ENCODE data around the gene IRX6. TPM values are rescaled to one million over a fixed set of nuclear protein-coding genes. Genes with fewer than 3 reads are reported as not detected.

IRX6 gene
- total RNA-seq, 6 donors from 2014 or later = 2.1 to 10.3 (median 4.3) TPM

DNA sequence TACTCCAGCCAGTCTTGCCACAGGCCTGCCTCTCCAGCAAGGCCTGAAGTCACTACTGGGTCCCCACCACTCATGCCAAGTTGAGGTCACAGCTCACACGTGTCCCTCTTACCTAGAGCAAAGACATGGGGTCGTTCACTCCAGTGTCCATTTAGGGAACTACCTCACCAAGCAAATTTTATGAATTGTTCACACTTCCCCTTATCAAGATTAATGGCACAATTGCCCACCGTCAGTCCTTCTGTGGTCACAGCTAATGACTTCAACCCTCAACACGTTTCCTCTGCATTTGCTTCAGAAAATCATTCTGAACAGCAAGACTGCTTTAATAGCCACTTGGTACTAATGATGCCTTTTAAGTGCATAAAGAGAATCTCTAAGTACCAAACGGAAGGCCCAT, 14.6 kb downstream of the IRX6 start:
- Histone ChIP-seq H3K27me3 (no peaks in the 10 kb centered on the region), H3K4me1 (no peaks in the 10 kb centered on the region), H3K9me3 (no peaks in the 10 kb centered on the region), H3K27ac (no peak overlapping the region), H3K36me3 (no peaks in the 10 kb centered on the region), H3K4me3 (no peak overlapping the region)
- no peak for TF ChIP-seq POLR2AphosphoS5 (IDR thresholded peaks at IDR 0.05)
- TF ChIP-seq, protein P1, sequence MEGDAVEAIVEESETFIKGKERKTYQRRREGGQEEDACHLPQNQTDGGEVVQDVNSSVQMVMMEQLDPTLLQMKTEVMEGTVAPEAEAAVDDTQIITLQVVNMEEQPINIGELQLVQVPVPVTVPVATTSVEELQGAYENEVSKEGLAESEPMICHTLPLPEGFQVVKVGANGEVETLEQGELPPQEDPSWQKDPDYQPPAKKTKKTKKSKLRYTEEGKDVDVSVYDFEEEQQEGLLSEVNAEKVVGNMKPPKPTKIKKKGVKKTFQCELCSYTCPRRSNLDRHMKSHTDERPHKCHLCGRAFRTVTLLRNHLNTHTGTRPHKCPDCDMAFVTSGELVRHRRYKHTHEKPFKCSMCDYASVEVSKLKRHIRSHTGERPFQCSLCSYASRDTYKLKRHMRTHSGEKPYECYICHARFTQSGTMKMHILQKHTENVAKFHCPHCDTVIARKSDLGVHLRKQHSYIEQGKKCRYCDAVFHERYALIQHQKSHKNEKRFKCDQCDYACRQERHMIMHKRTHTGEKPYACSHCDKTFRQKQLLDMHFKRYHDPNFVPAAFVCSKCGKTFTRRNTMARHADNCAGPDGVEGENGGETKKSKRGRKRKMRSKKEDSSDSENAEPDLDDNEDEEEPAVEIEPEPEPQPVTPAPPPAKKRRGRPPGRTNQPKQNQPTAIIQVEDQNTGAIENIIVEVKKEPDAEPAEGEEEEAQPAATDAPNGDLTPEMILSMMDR (IDR thresholded peaks at IDR 0.05) = no peak
- no peak for TF ChIP-seq EP300 (IDR thresholded peaks at IDR 0.05)
- no peak for TF ChIP-seq POLR2A (IDR thresholded peaks at IDR 0.05)
- WGBS, 2 donors = 48 to 60% methylated on average over 5 of the region's 5 CpGs
- DNase-seq (no peak), ATAC-seq (ENCODE audit: low FRiP score in 2 of 2) (no peak)

DNA sequence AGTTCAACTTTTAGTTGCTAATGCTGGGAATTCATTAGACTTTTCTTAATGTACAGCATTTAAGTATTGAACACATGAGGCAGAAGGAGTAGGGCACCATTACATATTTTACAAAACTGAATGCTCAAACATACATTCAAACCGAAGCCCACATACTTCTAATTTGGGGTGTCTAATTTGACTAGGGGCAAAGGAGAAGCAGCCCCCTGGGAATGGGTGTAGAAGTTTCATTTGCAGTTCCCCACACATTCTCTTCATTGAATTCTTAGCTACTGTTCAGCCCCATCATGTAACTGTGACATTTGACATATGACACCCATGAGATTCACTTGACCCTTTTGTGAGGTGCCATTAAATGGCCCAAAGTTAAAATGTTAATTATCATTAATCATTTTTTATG, 16.4 kb downstream of the IRX6 start:
- no peak for TF ChIP-seq POLR2AphosphoS5 (IDR thresholded peaks at IDR 0.05)
- TF ChIP-seq POLR2A (IDR thresholded peaks at IDR 0.05) = no peak
- TF ChIP-seq, protein P1 (IDR thresholded peaks at IDR 0.05) = no peak
- TF ChIP-seq EP300 (IDR thresholded peaks at IDR 0.05) = no peak

DNA sequence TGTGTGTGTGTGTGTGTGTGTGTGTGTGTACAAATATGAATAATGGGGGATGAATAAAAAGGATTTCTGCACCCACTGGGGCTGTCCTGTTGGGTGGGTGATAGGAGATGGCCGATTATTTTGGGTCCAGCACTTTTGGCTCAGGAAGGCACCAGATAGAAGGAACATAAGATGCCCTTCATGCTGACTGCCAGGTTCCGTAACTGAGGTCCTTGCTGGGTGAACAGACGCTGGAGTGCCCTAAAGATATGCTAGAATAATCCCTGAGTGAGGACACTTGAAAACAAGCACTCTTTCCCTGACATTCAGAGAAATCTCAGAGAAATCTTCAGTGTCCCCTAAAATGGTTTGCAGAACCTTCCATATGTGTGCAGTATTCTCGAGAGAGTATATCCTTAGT, 17.7 kb downstream of the IRX6 start:
- H3K4me1 ChIP-seq = no peaks in the 10 kb centered on the region
- TF ChIP-seq EP300 (IDR thresholded peaks at IDR 0.05) (no peak), POLR2A (IDR thresholded peaks at IDR 0.05) (no peak), POLR2AphosphoS5 (IDR thresholded peaks at IDR 0.05) (no peak)
- TF ChIP-seq, protein P1 (IDR thresholded peaks at IDR 0.05) = no peak
- no peaks in the 10 kb centered on the region for H3K27me3 ChIP-seq
- H3K36me3 ChIP-seq = no peaks in the 10 kb centered on the region
- ATAC-seq (ENCODE audit: low FRiP score in 2 of 2) = no peak
- 68 to 79% methylated on average over 4 of the region's 4 CpGs for WGBS, 2 donors
- DNase-seq = no peak
- H3K9me3 ChIP-seq = no peaks in the 10 kb centered on the region
- no peak overlapping the region for H3K4me3 ChIP-seq
- no peak overlapping the region for H3K27ac ChIP-seq

More for the DNA sequence above, 16.4 kb downstream of the IRX6 start:
- 79 to 88% methylated on average over 1 of the region's 1 CpG for WGBS, 2 donors
- Histone ChIP-seq H3K4me3 (no peak overlapping the region), H3K9me3 (no peaks in the 10 kb centered on the region), H3K36me3 (no peaks in the 10 kb centered on the region), H3K4me1 (no peaks in the 10 kb centered on the region), H3K27me3 (no peaks in the 10 kb centered on the region), H3K27ac (no peak overlapping the region)
- DNase-seq = no peak
- no peak for ATAC-seq (ENCODE audit: low FRiP score in 2 of 2)

DNA sequence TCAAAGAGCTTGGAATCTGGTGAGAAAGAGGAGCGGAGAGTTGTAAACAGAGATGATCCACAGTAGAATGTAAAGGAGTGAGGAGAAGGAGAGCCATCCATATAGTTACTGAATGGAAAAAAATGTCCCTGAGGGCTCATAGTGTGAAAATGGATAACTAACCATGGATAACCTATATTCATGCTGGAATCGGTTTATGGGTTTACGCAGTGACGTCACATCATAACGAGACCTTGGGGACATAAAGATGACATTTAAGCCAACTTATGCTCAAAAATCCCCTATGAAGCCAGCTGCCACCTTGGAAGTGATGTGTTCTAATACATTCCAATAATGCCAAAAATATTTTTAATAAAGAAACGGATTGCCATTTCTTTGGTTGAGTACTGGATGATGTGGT, 22.5 kb downstream of the IRX6 start:
- Histone ChIP-seq H3K27ac (no peak overlapping the region), H3K4me3 (no peak overlapping the region), H3K27me3 (no peaks in the 10 kb centered on the region), H3K4me1 (no peaks in the 10 kb centered on the region), H3K36me3 (no peaks in the 10 kb centered on the region), H3K9me3 (no peaks in the 10 kb centered on the region)
- no peak for DNase-seq
- TF ChIP-seq, protein P1 (IDR thresholded peaks at IDR 0.05) = no peak
- no peak for TF ChIP-seq EP300 (IDR thresholded peaks at IDR 0.05)
- TF ChIP-seq POLR2AphosphoS5 (IDR thresholded peaks at IDR 0.05) = no peak
- no peak for TF ChIP-seq POLR2A (IDR thresholded peaks at IDR 0.05)
- WGBS, 2 donors = 92 to 93% methylated on average over 6 of the region's 6 CpGs
- ATAC-seq (ENCODE audit: low FRiP score in 2 of 2) = no peak

DNA sequence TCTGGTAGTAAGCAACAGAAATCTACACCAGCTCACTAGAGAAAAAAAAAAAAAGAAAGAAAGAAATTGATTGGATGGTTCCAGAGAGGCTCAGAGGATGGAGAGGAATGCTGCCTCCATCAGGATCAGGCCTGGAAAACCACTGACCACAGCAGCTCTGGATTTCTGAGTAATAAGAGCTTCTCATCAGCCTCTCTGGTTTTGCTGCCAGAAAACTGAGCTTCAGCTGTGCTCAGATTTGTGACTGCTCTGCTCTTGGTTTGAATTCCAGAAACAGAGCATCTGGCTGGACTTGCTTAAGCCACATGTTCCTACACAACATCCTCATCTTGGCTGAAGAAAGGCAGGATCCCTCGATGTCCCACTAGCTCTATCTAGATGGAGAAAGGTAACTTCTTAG, 25.9 kb downstream of the IRX6 start:
- H3K4me3 ChIP-seq = no peak overlapping the region
- H3K36me3 ChIP-seq = no peaks in the 10 kb centered on the region
- ATAC-seq (ENCODE audit: low FRiP score in 2 of 2) (no peak), DNase-seq (no peak)
- H3K4me1 ChIP-seq = no peaks in the 10 kb centered on the region
- no peaks in the 10 kb centered on the region for H3K27me3 ChIP-seq
- H3K27ac ChIP-seq = no peak overlapping the region
- 91 to 94% methylated on average over 1 of the region's 1 CpG for WGBS, 2 donors
- TF ChIP-seq POLR2A (IDR thresholded peaks at IDR 0.05) (no peak), EP300 (IDR thresholded peaks at IDR 0.05) (no peak), POLR2AphosphoS5 (IDR thresholded peaks at IDR 0.05) (no peak)
- TF ChIP-seq, protein P1 (IDR thresholded peaks at IDR 0.05) = no peak
- H3K9me3 ChIP-seq = no peaks in the 10 kb centered on the region
